NCI-H146 (cell line): ENCODE measurements around the gene SLC38A4.

ENCODE experiments used
- DNase-seq: peaks from one replicate; lab custom pipeline; 2025; lab: John Stamatoyannopoulos, UW

SLC38A4 gene

DNA sequence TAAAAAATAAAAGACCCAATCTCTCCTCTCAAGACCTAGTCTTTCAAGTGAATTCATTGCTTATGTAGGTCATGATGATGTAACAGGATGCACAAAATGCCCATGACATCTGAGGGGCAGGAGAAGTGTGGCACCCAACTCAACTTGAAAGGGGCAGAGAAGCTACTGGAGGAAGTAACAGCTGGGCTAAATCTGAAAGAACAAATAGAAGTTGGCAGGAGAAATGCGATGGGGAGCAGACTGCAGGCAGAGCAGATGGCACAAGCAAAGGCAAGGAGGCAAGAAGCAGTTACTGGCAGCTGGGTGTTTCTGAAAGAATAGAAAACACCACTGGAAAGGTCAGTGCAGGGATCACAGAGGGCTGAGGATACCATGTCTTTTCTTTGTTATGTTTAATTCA lies 14.6 kb downstream of the SLC38A4 start:
- no peak for DNase-seq

DNA sequence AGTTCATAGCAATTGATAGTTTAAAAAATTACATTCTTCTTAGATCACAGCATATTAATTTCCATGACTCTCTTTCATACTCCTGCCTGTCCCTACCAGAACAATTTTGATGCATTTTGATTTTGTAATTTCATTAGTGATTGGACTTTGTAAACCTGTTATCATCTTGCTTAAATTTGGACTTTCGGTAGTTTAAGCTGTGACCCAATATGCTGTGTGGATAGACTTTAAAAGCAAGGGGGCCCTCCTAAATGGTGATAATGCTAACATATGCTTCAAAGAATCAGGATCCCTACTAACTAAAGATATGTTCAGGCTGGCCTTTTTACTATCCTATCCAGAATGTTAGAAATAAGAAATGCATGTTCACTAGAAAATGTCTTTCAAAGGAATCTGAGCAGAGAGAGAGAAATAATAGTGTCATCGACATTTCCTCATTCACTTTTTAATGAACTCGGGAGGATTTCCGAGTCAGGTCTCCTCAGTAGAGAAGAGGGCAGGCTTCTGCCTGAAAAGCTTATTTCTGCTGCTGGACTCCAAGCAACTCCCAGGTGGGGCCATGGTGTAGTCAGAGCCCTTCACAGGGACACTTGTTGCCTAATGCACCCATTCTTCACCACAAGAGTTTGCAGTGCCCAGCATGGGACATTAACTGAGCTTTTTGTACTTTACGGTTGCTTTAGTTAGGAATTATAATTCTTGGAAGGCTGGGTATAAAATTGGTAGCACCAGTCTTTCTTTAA lies 16.7 kb downstream of the SLC38A4 start:
- no peak for DNase-seq

DNA sequence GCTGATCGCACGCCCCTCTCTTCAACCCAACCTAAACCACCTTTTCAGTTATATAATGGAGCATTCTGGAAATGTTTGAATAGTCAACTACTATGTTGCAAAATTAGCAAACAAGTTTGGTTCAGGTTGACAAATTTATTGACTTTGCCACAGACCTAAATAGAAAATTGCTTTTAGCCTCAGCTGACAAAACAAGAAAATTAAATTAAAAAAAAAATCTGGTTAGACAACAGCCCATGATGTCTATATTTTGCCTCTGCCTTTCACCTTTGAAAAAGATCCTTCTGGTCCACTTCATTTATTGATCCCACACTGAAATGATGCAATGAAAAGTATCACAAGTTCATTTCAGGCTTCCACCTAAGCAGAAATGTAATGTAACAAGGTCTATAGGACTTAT lies 17.5 kb downstream of the SLC38A4 start:
- no peak for DNase-seq

DNA sequence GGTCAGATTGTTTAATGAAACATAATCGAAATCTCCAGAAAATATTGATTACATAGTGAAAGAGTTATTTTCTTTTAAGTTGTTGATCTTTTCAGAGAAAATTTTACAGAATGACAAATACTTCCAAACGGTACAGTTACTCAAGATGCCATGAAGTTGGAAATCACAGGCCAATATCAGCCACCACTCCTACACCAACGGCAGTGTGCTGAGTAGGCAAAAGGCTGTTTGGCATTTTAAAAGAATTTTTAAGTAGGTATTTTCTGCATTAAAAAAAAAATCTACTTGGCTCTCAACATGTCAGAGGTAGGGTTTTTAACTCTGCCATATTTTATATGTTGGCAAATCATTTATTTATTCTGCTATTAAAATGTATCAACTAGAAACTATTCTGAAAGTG lies 21.7 kb downstream of the SLC38A4 start:
- DNase-seq, result no peak

DNA sequence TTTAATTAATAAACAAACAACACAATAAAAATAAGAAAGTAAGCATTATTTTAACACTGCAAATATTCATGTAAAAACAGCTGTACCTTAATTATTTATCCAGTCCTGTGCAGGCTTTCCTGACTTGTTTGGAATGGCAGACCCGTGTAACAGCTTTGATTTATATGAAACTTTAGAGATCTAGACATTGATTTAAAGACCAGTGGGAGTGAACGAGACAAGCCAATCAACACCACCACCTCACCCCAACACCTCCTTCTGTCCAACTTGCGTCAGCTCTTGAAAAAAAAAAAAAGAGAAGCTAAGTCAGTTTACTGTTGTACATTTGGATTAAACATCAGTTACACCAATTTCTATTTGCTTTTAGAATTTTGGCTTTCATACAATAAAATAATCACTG lies 22.3 kb downstream of the SLC38A4 start:
- no peak for DNase-seq

DNA sequence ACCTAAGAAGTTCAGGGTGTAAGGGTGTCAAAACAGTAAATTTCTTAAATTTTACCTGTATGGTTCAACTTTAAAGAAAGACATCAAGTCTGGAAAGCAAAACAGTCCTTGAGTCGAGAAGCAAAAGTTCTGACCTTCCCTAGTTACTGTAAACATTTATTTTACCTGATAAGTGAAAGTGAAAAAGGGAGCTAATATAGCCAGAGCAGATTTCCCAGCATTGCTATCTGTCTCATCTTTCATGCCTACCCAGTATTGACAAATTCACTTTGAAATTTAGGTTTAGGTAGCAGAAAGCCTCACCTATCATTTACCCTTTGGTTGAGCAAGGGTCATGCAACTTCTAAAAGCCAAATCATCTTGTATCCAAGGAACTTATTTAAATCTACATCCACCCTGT lies 24.5 kb downstream of the SLC38A4 start:
- no peak for DNase-seq

DNA sequence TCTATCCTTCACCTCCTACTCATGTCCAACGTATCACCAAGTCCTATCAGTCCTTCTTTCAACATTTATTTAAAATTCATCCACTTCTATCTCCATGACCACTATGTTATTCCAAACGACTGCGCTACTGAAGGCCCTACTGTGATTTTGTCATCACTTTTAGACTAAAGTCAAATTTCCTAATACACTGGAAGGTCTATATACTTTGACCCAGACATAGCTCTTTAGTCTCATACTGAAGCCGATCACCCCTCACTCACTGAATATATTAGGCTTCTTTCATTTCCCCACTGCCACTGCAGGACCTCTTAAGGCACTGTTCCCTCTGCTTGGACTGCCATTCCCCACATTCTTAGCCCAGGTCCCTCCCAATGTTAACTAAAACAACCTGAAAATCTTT lies 25.6 kb downstream of the SLC38A4 start:
- DNase-seq, result no peak

DNA sequence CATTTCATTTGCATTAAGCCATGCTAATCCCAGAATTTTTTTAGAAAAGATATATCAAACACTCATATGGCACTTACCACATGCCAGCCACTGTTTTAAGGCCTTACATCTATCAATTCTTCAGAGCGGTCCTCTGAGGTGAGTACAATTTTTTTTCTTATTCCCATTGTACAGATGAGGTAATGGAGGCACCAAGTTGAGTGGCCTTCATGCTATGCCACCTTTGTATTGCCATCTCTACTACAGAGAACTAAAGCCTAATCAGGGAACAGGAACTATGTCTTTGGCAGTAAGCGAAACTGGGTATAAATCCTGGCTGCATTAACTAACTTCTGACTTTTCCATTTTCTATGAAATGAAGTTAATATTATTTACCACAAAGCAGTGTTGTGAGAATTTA lies 27.1 kb downstream of the SLC38A4 start:
- DNase-seq, result no peak

DNA sequence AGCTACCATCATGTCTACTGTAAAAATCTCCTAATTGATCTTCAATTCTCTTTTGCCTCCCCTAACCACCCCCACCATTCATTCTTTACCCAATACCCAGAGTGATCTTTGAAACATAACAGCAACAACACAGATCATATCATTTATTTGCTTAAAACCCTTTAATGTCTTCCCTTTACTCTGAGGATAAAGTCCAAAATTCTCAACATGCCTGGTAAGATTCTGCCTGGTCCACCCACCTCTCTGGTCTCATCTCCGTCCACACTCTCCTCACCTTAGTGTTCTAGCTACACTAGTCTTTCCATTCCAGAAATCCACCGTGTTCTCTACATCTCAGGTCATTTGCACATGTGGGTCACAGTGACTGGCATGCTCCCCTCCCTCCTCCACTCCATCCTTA lies 27.7 kb downstream of the SLC38A4 start:
- no peak for DNase-seq

DNA sequence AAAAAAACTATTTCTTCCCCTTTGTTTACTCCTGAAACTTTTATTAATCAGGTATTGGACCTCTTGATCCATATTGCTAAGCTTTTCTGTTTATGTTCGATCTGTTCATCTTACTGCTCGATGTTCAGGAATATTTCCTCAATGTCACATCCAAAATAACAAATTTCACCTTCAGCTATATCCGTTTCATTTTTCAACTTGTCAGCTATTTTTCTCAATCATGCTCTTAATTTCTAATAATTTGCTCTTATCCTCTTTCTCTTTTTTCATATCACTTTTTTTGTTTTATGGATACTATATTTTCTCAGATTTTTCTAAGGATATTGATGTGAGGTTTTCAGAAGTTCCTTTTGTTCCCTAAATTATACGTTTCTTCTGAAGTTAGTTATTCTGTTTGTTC lies 29.8 kb downstream of the SLC38A4 start:
- no peak for DNase-seq

DNA sequence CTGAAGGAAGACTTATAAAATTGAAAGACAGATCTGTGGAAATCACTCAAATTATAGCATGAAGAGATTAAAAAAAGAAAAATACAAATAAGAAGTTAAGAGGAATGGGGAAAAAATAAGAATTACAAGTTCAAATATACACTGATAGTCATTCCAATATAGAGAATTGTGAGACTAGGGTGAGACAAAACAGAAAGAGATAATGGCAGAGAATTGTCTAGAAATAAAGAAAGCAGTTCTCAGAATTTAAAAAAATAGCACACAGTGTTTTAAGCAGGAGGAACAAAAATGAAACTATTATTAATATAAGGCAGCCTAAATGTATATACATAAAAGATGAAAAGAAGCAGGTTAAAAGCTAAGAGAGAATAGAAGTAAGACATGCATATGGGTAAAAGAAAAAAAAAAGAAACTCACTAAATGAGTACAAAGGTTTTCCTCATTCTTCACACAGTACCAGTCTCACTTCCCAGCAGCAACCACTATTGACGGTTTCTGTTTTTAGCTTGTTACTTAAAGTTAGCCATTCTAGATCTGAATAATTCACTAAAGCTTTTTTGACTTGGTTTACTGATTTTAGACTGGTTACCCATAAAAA lies 31.1 kb downstream of the SLC38A4 start:
- no peak for DNase-seq

DNA sequence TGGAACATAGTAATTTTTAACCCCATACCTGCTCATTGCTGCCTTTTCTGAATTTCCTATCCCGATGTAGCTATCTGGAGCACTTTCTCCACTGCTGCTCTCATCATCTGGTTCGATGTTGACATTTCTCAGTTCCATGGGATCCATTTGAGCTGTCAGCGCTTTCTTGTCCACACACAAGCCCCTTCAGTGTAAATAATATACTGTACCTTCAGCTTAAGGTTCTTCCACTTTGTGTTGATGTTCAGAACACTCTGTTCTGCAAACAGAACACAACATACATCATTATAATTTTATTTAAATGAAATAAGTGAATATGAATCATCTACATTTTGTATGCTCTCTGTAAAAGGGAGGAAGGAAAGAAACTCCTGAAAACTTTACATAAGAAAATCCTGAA lies 32.9 kb downstream of the SLC38A4 start:
- DNase-seq, result no peak

DNA sequence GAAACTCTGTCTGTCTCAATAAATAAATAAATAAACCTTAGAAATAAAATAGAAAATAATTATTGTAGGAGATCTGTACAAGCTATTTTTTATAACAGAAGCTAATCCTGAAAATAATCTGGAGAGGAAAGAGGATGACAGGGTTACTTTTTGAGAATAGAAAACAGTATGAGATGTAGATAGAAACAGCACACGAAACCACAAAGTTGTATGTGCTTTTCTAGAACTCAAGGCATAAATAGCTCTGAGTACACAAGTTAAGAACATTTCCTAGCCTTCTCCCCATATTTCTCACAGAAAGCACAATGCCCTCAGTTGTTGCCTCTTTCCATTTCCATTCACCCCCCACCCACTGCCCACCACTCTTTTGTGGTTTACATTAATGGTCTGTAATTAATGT lies 35.7 kb downstream of the SLC38A4 start:
- DNase-seq, result no peak

DNA sequence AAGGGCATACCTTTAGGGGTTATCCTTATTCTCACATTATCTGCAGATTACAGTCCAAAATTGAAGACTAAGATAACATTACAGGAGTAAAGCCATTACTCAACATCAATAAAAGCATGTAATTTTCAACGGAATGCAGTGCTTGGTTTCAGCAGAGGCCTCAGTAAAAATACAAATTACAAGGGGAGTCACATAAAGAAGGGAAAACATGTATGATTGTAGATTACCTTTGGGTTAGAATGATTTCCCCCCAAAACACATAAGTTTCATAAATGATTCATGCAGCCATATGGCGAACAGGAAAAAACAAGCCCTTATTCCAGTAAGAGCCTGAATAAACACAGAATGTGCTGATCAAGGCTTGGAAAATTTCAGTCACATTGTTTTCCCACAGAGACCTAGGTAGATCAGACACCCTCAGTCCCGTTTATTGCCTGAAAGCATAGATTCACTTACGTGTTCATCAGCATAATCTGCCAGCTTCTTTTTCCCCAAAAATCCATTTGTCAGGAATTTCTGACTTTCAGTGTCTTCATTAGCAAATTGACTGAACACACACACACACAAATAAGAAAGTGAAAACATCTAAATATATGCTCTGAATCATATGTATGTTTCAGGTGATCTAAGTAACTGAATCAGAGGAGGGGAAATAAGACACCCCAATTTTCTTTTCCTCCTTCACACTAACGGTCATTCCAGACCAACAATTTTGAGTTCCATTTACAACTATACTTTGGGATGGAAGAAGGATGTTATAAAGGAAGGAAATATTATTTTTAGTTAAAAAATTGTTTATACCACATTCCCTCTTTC lies 37.5 kb downstream of the SLC38A4 start:
- DNase-seq, result no peak

DNA sequence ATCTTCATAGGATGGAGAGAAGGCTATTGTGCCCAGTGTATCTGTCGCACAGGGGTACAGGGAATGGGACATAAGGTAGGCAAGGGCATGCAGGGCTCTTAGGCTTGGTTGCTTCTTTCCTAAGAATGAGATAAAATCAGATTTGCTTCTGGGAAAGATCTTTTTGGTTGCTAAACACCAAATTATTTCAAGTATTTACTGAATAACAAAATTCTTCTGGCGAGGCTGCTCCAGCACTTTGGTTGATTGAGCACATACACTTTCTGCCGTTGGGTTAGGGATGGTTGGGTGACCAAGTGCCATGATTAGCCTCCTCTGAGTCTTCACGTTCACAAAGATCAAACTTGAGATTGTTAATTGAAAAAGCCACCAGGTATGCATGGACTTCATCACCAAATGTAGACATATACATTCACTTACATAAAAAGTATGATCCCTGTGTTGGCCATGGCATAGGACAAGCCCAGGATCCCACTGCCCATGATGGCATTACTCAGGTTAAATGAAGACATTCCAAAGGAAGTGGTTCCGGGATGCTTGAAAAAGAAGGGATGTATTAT lies 38.2 kb downstream of the SLC38A4 start:
- DNase-seq, result no peak

DNA sequence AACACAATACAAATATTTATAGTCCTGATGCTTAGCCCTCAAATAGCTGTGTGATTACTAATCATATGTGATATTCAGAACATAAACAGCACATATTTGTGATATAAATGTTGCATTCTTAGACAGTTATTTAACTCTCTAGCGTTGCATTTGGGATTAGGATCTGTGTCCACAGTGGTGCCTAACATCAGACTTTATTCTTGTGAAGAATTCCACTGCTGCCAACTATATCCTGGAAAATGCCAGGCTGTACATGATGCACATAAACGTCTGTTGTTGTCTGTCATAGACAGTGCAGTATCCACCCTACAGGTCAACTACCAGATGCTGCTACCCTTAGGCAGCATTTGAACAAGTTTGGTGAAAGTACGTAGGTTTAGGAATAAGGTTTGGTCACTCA lies 39.0 kb downstream of the SLC38A4 start:
- DNase-seq, result no peak

DNA sequence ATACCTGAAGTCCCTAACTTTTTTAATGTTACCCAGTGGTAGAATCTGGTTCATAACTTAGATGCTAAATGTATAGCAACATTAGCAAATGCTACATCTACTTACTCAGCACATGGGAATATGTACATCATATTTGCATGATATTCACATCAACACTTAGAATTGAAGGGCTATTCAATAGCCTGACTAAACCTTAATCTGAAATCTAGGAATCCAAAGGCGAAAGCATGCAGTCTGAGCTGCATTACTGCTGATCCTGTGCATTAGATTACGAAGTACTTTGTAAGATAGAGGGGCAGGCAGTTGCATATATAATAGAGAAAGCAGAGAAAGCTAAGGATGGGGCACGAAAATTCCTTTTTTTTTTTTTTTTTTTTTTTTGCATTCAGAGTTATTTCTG lies 40.4 kb downstream of the SLC38A4 start:
- no peak for DNase-seq

DNA sequence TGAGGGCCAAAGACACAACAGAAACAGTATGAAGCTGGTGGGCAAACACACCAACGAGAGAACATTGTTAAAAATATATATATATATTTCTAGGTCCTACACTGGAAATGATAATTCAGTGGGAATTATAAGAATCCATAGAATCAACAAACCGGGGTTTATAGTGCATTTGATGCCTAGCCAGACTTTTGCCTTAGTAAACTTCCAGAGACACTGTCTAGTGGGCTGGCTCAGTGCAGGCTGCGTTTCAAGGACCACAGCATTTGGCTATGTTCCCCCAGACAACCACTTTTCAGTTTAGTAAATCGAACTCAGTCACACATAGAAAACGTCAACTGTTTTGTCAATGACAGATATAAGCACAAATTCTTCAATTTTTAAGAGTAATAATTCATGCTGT lies 41.9 kb downstream of the SLC38A4 start:
- DNase-seq, result no peak

DNA sequence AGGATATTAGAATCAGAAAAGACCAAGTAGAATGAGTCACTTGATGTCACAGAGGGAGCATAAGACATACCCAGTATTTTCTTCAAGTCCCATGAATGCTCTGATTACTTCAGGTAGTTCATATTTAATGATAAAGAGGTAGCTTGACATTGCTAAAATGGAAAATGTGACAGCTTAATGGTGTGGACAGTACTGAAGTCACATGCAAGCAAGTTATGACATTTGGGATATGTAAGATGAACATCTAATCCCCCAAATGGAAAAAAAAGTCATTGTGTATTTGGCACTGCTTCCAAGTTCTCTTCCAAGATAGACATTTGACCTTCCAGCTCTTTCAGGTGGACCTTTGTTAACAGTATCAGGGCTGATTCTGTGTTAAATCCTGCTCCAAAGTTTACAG lies 45.9 kb downstream of the SLC38A4 start:
- DNase-seq, result no peak

DNA sequence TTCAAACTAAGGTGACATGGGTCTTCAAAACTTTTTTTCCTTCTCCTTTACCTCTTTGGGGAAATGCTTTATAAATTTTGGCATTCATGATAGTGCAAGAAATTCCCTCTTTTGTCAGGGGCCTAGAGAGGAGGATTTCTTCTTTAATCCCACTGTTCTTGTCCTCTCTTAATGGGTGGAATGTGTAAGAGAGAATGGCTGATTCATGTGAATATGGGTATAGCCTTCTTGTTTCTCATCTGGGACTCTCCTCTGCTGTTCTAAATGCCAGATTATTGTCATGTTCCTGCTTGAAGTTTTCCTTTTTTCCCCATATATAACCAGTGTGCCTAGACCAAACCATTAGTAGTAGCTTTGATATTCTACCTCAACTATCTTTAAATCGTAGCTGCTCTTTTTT lies 46.7 kb downstream of the SLC38A4 start:
- DNase-seq, result no peak

DNA sequence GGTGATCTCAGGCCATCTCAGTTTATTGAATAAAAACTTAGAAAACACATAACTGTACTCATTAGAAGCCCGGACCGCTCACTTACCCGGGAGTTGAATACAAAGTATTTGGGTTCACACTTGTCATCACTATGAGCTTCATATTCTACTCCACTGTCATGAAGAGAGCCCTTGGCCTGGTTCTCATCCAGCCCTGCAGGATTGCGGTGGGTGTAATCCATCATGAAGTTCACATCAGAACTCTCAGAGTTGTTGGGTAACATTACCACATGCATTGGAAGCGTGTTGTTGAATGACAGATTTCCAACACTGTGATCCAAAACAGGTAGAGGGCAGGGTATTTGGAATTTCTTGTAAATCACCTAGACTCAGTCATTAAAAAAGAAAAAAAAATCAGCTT lies 47.4 kb downstream of the SLC38A4 start:
- DNase-seq, result no peak

DNA sequence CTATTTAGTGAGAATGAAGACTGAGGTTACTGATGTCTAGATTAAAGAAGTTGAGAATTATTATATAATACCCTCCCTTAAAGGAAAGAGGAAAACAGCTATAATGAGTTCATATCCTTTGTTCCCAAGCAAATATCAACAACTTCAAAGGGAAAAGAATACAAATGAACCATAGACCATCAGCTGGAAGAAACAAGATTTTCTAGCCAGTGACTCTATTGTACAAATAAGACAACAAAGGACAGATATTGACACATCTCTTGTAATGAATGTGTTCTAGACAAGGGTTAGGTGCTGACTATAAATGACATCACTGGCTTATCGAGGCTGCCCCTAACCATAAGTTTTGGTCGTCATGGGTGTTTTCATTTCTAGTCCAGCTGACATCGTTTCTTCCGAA lies 48.2 kb downstream of the SLC38A4 start:
- no peak for DNase-seq

DNA sequence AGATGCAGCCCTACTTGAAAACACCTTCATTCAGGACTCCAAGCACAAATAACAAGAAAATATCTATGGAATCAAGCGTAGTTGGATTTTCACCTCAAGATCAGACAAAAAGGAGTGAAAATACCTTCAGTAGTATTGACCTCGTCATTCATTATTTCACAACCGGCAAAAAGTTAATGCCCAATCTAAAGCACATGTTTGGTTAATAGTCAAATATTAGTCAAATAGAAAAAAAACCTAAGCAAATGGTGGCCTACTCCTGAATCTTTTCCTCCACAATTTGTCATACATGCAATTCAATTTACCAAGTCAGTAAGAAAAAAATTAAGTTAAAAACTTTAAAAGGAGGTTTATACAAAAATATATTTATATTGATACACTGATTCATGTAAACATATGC lies 50.0 kb downstream of the SLC38A4 start:
- no peak for DNase-seq
